Hematopoietic multipotent progenitor cell treated with erythropoietin and hydrocortisone succinate and interleukin-3 and kit ligand, for 15 days (in vitro differentiated cells): ENCODE data around the gene TCP11.
A peak's percentile ranks its signal among the peaks of the same experiment; 100 is the strongest.

Experiments
- DNase-seq: peaks from one replicate; pipeline ENCODE4 v3.0.0-alpha.2; 2015; ENCODE audit warnings: low spot score

TCP11 gene

GRCh38 chr6:35141007-35141655 is at the start of gene TCP11:
Gene TCP11, minus strand, starts transcription at chr6:35141339. Its CDS starts 469 bp downstream, at chr6:35140870.
- no peak for DNase-seq

GRCh38 chr6:35190306-35190705 is 49.2 kb upstream of the TCP11 start:
- DNase-seq, result no peak

- DNase-seq, result no peak
Measured at GRCh38 chr6:35188886-35189285, 47.7 kb upstream of the TCP11 start.

GRCh38 chr6:35186571-35186970 is 45.4 kb upstream of the TCP11 start:
- DNase-seq, result no peak

GRCh38 chr6:35185971-35186370 is 44.8 kb upstream of the TCP11 start:
- DNase-seq, result no peak

- DNase-seq, result no peak
Measured at GRCh38 chr6:35185302-35185681, 44.2 kb upstream of the TCP11 start.

- DNase-seq, result no peak
Measured at GRCh38 chr6:35184580-35185301, 43.6 kb upstream of the TCP11 start.

- peak; percentile 27 for DNase-seq
Measured at GRCh38 chr6:35183935-35184334, 42.8 kb upstream of the TCP11 start.

- no peak for DNase-seq
Measured at GRCh38 chr6:35183281-35183680, 42.1 kb upstream of the TCP11 start.

GRCh38 chr6:35181933-35182612 is 40.9 kb upstream of the TCP11 start:
- DNase-seq, result peak; percentile 42

- DNase-seq, result no peak
Measured at GRCh38 chr6:35181308-35181932, 40.3 kb upstream of the TCP11 start.

- no peak for DNase-seq
Measured at GRCh38 chr6:35179901-35180535, 38.9 kb upstream of the TCP11 start.

GRCh38 chr6:35178932-35179832 is 38.0 kb upstream of the TCP11 start:
- no peak for DNase-seq

- no peak for DNase-seq
Measured at GRCh38 chr6:35178012-35178411, 36.9 kb upstream of the TCP11 start.

- no peak for DNase-seq
Measured at GRCh38 chr6:35177596-35177995, 36.5 kb upstream of the TCP11 start.

- no peak for DNase-seq
Measured at GRCh38 chr6:35177157-35177556, 36.0 kb upstream of the TCP11 start.

- DNase-seq, result no peak
Measured at GRCh38 chr6:35176301-35177024, 35.3 kb upstream of the TCP11 start.

GRCh38 chr6:35174501-35174900 is 33.4 kb upstream of the TCP11 start:
- DNase-seq, result no peak

- DNase-seq, result no peak
Measured at GRCh38 chr6:35174088-35174434, 32.9 kb upstream of the TCP11 start.

GRCh38 chr6:35173427-35174087 is 32.4 kb upstream of the TCP11 start:
- no peak for DNase-seq
